ENCODE data around the gene ADGRG2. TPM values are rescaled to one million over a fixed set of nuclear protein-coding genes. Genes with fewer than 3 reads are reported as not detected.

ADGRG2 gene
- polyA plus RNA-seq, 1 donor from 2014 or later: 0.05 TPM

GRCh38 chrX:18998653-18999052 lies 123.6 kb downstream of the ADGRG2 start:
- H3K36me3 ChIP-seq (ENCODE audit: insufficient read depth, low read length): no peaks in the 10 kb centered on the region
- no peak overlapping the region for H2AFZ ChIP-seq (ENCODE audit: low read depth, low read length)
- no peaks in the 10 kb centered on the region for H4K20me1 ChIP-seq (ENCODE audit: insufficient read depth)
- H3K9ac ChIP-seq (ENCODE audit: low read length): no peak overlapping the region
- no peaks in the 10 kb centered on the region for H3K9me3 ChIP-seq (ENCODE audit: low read length)
- TF ChIP-seq CTCF (IDR thresholded peaks at IDR 0.05; ENCODE audit: poor library complexity, severe bottlenecking) (no peak), MXI1 (conservative IDR thresholded peaks at IDR 0.05; ENCODE audit: poor library complexity, severe bottlenecking) (no peak), RAD21 (conservative IDR thresholded peaks at IDR 0.05) (no peak), TAF1 (IDR thresholded peaks at IDR 0.05; ENCODE audit: low read depth) (no peak), POLR2AphosphoS5 (IDR thresholded peaks at IDR 0.05) (no peak), EP300 (conservative IDR thresholded peaks at IDR 0.05; ENCODE audit: poor library complexity, severe bottlenecking) (no peak), EZH2 (IDR thresholded peaks at IDR 0.05; ENCODE audit: borderline replicate concordance, insufficient read depth, low read length, poor library complexity, severe bottlenecking) (no peak), REST (IDR thresholded peaks at IDR 0.05; ENCODE audit: borderline replicate concordance) (no peak), SMC3 (conservative IDR thresholded peaks at IDR 0.05; ENCODE audit: poor library complexity) (no peak)
- no peaks in the 10 kb centered on the region for H3F3A ChIP-seq (ENCODE audit: insufficient read depth, low read length, poor library complexity, severe bottlenecking)
- H3K27ac ChIP-seq (ENCODE audit: low read length): no peak overlapping the region
- no peaks in the 10 kb centered on the region for H3K9me2 ChIP-seq (ENCODE audit: insufficient read depth, low read length)
- H3K4me2 ChIP-seq (ENCODE audit: low read length): no peak overlapping the region
- H3K27me3 ChIP-seq (ENCODE audit: insufficient read depth, low read depth, low read length): no peaks in the 10 kb centered on the region
- H3K79me2 ChIP-seq (replicated peaks; ENCODE audit: insufficient read depth, low read length): no peaks in the 10 kb centered on the region
- H3K4me3 ChIP-seq (ENCODE audit: low read length): no peak overlapping the region

GRCh38 chrX:18997916-18998315 lies 124.4 kb downstream of the ADGRG2 start:
- Histone ChIP-seq H3K27me3 (ENCODE audit: insufficient read depth, low read depth, low read length) (no peaks in the 10 kb centered on the region), H2AFZ (ENCODE audit: low read depth, low read length) (no peak overlapping the region), H3K4me3 (ENCODE audit: low read length) (no peak overlapping the region), H3K27ac (ENCODE audit: low read length) (no peak overlapping the region), H3K36me3 (ENCODE audit: insufficient read depth, low read length) (no peaks in the 10 kb centered on the region), H3K9me2 (ENCODE audit: insufficient read depth, low read length) (no peaks in the 10 kb centered on the region), H4K20me1 (ENCODE audit: insufficient read depth) (no peaks in the 10 kb centered on the region), H3K9ac (ENCODE audit: low read length) (no peak overlapping the region), H3K9me3 (ENCODE audit: low read length) (no peaks in the 10 kb centered on the region), H3K4me2 (ENCODE audit: low read length) (no peak overlapping the region), H3K79me2 (replicated peaks; ENCODE audit: insufficient read depth, low read length) (no peaks in the 10 kb centered on the region), H3F3A (ENCODE audit: insufficient read depth, low read length, poor library complexity, severe bottlenecking) (no peaks in the 10 kb centered on the region)
- TF ChIP-seq TAF1 (IDR thresholded peaks at IDR 0.05; ENCODE audit: low read depth) (no peak), MXI1 (conservative IDR thresholded peaks at IDR 0.05; ENCODE audit: poor library complexity, severe bottlenecking) (no peak), POLR2AphosphoS5 (IDR thresholded peaks at IDR 0.05) (no peak), REST (IDR thresholded peaks at IDR 0.05; ENCODE audit: borderline replicate concordance) (no peak), EP300 (conservative IDR thresholded peaks at IDR 0.05; ENCODE audit: poor library complexity, severe bottlenecking) (no peak), SMC3 (conservative IDR thresholded peaks at IDR 0.05; ENCODE audit: poor library complexity) (no peak), EZH2 (IDR thresholded peaks at IDR 0.05; ENCODE audit: borderline replicate concordance, insufficient read depth, low read length, poor library complexity, severe bottlenecking) (no peak), CTCF (IDR thresholded peaks at IDR 0.05; ENCODE audit: poor library complexity, severe bottlenecking) (no peak), RAD21 (conservative IDR thresholded peaks at IDR 0.05) (no peak)
